Measurements from ENCODE around the gene MYBPH. TPM values are rescaled to one million over a fixed set of nuclear protein-coding genes. Genes with fewer than 3 reads are reported as not detected.
A peak's percentile ranks its signal among the peaks of the same experiment; 100 is the strongest.

The MYBPH gene
- total and polyA plus RNA-seq, 2 of the 13 experiments (the other 11 are each of a cell fraction or from before 2014, with no cell fraction given), result not detected

DNA sequence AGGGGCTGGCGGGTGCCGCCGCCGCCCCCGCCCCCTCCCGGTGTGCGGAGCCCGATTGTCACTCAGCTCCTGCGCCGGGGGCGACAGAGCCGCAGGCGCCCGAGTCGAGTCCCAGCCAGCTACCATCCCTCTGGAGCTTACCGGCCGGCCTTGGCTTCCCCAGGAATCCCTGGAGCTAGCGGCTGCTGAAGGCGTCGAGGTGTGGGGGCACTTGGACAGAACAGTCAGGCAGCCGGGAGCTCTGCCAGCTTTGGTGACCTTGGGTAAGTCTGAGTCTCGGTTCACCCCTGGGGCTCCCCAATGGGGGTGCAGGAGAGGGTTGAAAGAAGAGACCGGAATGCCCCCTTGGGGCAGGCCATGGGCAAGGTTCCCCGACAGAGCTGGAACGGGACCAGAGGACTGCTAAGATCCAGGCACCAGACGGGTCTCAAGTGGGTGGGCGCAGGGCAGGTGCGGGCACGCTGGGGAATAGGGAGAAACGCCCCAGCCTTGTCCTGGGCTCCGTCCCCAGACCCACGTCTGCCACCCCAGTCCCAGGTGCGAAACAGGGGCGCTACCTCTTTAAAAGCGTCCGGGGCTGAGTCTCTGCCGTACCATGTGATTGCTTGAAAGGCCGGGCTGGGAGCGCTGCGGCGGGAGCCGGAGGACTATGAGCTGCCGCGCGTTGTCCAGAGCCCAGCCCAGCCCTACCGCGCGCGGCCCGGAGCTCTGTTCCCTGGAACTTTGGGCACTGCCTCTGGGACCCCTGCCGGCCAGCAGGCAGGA lies 47.8 kb downstream of the MYBPH start, which contains the start of gene ADORA1 (continued):
- TF ChIP-seq NRL (CRISPR knock-in tag; IDR thresholded peaks at IDR 0.05; ENCODE audit: borderline replicate concordance), result peak; percentile 33; the same call in 1 of the 2 replicates
- TF ChIP-seq SMAD3 (CRISPR knock-in tag; IDR thresholded peaks at IDR 0.05), result no peak
- TF ChIP-seq POLR2A (IDR thresholded peaks at IDR 0.05; ENCODE audit: insufficient read depth in 1 of 2, low read depth in 2 of 2, low read length in 2 of 2), result no peak
- peak; percentile 29 for TF ChIP-seq HNF4A (CRISPR knock-in tag; IDR thresholded peaks at IDR 0.05)
- TF ChIP-seq CCAR2 (optimal IDR thresholded peaks at IDR 0.05; ENCODE audit: low read depth, low read length), result no peak

DNA sequence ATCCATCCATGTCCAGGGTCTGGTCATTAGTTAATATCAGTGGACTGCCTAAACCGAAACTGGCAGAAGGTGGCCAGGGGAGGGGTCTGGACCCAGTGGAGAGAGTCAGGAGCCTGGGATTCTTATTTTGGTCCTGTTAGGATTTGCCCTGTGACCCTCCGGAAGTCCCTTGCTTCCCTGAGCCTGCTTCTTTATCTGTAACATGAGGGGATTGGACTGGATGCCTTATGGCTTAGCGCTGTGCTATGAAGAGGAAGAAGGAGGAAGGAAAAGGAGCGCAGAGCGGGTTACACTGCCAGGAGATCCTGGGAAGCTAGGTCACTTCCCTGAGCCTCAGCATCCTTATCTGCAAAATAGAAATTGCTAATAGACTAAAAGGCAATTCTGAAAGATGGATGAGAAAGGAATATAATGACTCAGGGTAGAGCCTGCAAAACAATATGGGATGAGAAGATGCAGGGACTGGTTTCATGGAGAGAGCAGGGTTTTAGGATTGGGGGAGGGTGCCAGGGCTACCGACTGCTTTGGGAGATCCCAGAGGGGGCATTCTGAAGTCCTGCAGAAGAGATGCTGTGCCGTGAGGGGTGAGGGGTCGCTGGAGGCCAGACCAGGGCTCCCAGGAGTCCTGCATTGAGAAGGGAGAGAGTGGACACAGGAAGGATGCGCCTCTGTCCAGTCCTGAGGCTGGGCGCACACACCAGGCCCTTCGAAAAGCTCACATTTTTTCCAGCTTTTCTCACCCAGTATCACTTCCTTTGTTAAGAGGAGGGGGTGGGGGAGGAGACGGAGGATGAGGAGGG lies 48.6 kb downstream of the MYBPH start:
- ATAC-seq (no peak), DNase-seq (ENCODE audit: low spot score) (no peak), FAIRE-seq (no peak)
- no peak overlapping the region for H3K4me2 ChIP-seq (ENCODE audit: low read depth, low read length)
- H2AFZ ChIP-seq (ENCODE audit: low read length), result no peak overlapping the region
- no TSS peak for BruUV-seq (replicated peaks)
- peaks cover 23% of the 10 kb centered on the region; the same call in 1 of the 2 replicates for H3K4me1 ChIP-seq (ENCODE audit: insufficient read depth, low read length)
- CTCF ChIA-PET (ENCODE audit: low intra/inter-chr PET ratio, low total read pairs), result no interaction called here
- peaks cover 8 to 30% of the 10 kb centered on the region in 2 experiments; a peak in 4 of 5 replicates for H3K27me3 ChIP-seq (ENCODE audit: control insufficient read depth in 1 of 2, insufficient read depth in 2 of 2, low read length in 2 of 2)
- WGBS (ENCODE audit: low lambda C conversion rate), result 41% methylated on average over 11 of the region's 12 CpGs
- H3K9ac ChIP-seq (ENCODE audit: insufficient read depth, low read depth, low read length), result no peak overlapping the region
- H3K36me3 ChIP-seq (replicated peaks in 1 of 2; ENCODE audit: control insufficient read depth in 1 of 2, insufficient read depth in 2 of 2, low read length in 2 of 2), result no peaks in the 10 kb centered on the region
- no peaks in the 10 kb centered on the region for H4K20me1 ChIP-seq (ENCODE audit: insufficient read depth, low read length)
- in situ Hi-C loops (cut with HindIII; ENCODE audit: extremely low pct_ligation_motif_present, low pct_unique_long_range_greater_than_20kb), result no loop called here
- no peaks in the 10 kb centered on the region for H3K79me2 ChIP-seq (ENCODE audit: insufficient read depth, low read length)
- intact Hi-C loops (cut with micrococcal nuclease; ENCODE audit: unreplicated experiment), result no loop called here
- no peak overlapping the region for H3K4me3 ChIP-seq (replicated peaks in 1 of 3; ENCODE audit: insufficient read depth in 1 of 3, low read depth in 2 of 3, low read length in 3 of 3)
- H3K9me3 ChIP-seq (ENCODE audit: low read length), result no peaks in the 10 kb centered on the region
- POLR2A ChIA-PET, result no interaction called here
- no peak overlapping the region for H3K27ac ChIP-seq (ENCODE audit: extremely low read length, insufficient read depth, low read length)
- TF ChIP-seq, protein P1, sequence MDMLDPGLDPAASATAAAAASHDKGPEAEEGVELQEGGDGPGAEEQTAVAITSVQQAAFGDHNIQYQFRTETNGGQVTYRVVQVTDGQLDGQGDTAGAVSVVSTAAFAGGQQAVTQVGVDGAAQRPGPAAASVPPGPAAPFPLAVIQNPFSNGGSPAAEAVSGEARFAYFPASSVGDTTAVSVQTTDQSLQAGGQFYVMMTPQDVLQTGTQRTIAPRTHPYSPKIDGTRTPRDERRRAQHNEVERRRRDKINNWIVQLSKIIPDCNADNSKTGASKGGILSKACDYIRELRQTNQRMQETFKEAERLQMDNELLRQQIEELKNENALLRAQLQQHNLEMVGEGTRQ (IDR thresholded peaks at IDR 0.05; ENCODE audit: low read depth, low read length), result no peak
- TF ChIP-seq, protein P1 (CRISPR knock-in tag; IDR thresholded peaks at IDR 0.05; ENCODE audit: borderline replicate concordance), result no peak
- TF ChIP-seq MYNN (CRISPR knock-in tag; IDR thresholded peaks at IDR 0.05; ENCODE audit: low read depth) (no peak), POLR2AphosphoS2 (IDR thresholded peaks at IDR 0.05; ENCODE audit: low read depth, low read length) (no peak), HDAC1 (CRISPR knock-in tag; IDR thresholded peaks at IDR 0.05) (no peak), MLXIP (CRISPR knock-in tag; IDR thresholded peaks at IDR 0.05; ENCODE audit: borderline replicate concordance) (no peak), KAT2B (IDR thresholded peaks at IDR 0.05; ENCODE audit: borderline replicate concordance, low read depth, low read length) (no peak), GMEB2 (CRISPR knock-in tag; IDR thresholded peaks at IDR 0.05; ENCODE audit: low read depth) (no peak)

All from HepG2 (cell line).